HG02798 (cell line): ENCODE results near the gene KISS1R.
A peak's percentile ranks its signal among the peaks of the same experiment; 100 is the strongest.
"Not testable (repeated sequence)": the region's sequence is repeated elsewhere in the genome, so short reads cannot be mapped to it uniquely, and the experiment has no call there.

Source experiments
- ATAC-seq: cut with Tn5 transposase; IDR thresholded peaks from one replicate; pipeline ENCODE4 v1.9.1; 2021; ENCODE audit warnings: mild to moderate bottlenecking; ENCODE audit not compliant: unreplicated experiment, poor library complexity

The KISS1R gene

GRCh38 chr19:881385-882071 is 35.6 kb upstream of the KISS1R start:
- no peak for ATAC-seq

GRCh38 chr19:882871-883497 is 34.1 kb upstream of the KISS1R start:
- ATAC-seq: no peak

GRCh38 chr19:883661-884211 is 33.4 kb upstream of the KISS1R start:
- ATAC-seq: no peak

GRCh38 chr19:884420-885211 is 32.5 kb upstream of the KISS1R start:
- no peak for ATAC-seq

DNA sequence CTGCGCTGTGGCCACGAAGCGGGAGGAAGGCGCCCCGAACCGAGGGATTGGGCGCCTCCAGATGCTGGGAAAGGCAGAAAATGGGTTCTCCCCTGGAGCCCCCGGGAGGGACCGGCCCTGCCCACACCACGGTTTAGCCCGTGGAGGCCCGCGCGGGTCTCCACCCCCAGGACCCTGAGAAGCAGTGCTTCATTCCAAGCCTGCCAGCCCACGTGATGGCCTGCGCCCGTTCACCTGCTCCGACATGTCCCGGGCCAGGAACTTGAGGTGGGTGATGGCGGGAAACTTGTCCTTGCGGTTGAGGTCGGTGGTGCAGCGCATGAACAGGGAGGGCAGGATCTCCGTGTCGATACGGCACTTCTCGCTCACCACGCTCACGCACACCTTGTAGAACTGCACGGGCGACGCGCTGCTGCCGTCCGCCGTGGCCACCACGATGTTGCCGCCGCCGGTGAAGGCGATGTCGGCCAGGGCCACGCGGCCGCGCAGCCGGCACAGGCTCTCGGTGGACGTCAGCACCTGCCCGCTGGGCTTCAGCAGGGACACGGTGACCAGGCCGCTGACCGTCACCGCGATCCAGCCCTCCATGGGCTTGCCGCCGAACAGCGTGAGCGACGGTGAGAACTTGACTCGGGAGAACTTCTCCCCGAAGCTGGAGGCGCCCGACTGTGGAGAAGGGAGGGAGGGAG is 31.5 kb upstream of the KISS1R start:
- ATAC-seq: no peak

DNA sequence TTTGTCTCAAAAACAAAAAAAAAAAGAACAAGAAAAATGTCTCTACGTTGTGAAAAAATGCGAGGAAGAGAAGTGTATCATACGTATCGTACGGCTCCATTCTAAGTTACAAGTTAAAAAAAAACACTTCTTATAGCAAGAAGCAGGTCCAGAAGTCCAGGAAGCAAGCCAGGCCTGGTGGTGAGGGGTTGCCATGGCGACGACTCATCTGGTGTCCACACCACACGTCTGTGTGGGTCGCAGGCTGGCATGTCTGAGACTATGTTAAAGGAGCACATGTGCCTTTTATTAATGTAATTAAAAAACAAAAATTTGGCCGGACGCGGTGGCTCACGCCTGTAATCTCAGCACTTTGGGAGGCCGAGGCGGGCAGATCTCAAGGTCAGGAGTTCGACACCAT is 30.1 kb upstream of the KISS1R start:
- no peak for ATAC-seq

DNA sequence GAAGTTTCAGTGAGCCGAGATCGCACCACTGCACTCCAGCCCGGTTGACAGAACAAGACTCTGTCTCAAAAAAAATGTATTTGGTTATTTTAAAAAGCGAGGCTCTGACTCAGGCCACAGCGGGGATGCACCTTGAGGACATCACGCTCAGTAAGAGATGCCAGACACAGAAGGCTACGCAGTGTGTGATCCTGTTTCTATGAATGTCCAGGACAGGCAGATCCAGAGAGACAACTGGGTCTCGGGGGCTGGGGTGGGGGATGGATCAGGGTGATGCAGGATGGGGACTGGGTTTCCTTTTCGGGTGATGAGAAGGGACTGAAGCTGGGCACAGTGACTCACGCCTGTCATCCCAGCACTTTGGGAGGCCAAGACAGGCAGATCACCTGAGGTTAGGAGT is 29.5 kb upstream of the KISS1R start:
- ATAC-seq: no peak

- no peak for ATAC-seq
Measured at GRCh38 chr19:888581-889385, 28.4 kb upstream of the KISS1R start.

DNA sequence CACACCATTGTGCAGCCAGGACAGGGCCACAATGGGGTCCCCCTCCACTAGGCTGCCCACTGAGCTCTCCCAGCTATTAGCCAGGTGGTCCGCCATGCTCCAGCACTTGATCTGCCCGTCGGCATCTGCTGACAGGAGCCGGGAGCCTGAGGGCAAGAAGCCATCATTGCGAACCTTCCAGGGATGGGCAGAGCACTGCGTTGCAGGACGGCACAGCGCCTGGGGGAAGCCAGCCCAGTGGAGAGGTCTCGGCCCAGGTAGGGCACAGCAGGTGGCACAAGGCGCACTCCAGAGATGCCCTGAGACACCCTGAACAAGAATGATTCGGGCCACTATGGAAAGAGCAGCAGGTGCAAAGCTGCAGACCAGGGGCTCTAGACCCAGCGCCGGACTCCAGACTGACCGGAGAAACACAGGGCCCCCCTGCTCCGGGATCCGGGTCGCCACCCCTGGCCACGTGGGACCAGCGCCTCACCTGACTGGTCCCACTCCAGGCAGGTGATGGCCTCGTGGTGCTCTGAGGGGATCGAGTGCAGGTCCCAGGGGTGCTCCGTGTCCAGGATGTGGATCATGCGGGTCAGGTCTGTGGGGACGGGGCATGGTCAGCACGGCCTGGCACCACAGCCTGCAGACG is 27.4 kb upstream of the KISS1R start:
- no peak for ATAC-seq

GRCh38 chr19:890831-891230 is 26.3 kb upstream of the KISS1R start:
- ATAC-seq: no peak

DNA sequence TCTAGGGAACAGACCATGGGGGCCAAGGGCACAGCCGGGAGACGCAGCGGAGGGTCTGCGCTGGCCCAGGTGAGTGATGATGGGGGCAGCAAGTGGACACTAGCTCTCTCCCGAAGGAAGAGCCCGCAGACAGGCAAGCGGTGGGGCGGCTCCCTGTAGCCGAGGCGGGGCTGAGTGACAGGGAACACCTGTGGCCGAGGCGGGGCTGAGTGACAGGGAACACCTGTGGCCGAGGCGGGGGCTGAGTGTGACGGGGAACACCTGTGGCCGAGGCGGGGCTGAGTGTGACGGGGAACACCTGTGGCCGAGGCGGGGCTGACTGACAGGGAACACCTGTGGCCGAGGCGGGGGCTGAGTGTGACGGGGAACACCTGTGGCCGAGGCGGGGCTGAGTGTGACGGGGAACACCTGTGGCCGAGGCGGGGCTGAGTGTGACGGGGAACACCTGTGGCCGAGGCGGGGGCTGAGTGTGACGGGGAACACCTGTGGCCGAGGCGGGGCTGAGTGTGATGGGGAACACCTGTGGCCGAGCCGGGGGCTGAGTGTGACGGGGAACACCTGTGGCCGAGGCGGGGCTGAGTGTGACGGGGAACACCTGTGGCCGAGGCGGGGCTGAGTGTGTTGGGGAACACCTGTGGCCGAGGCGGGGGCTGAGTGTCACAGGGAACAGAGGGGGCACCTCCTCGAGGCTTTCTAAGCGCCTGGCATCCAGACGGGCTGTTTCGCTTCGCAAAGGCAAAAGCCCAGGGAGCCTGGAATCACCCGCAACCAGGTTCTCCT is 25.5 kb upstream of the KISS1R start:
- not testable (repeated sequence) for ATAC-seq

GRCh38 chr19:892243-892893 is 24.8 kb upstream of the KISS1R start:
- ATAC-seq: no peak

- peak; percentile 86 for ATAC-seq
Measured at GRCh38 chr19:892894-893689, 24.0 kb upstream of the KISS1R start, which contains the start of the genes MED16 and RNU6-9. MED16 (minus strand) TSS chr19:893187; CDS start chr19:891131, 2,056 bp downstream. RNU6-9 (plus strand) TSS chr19:893484.

DNA sequence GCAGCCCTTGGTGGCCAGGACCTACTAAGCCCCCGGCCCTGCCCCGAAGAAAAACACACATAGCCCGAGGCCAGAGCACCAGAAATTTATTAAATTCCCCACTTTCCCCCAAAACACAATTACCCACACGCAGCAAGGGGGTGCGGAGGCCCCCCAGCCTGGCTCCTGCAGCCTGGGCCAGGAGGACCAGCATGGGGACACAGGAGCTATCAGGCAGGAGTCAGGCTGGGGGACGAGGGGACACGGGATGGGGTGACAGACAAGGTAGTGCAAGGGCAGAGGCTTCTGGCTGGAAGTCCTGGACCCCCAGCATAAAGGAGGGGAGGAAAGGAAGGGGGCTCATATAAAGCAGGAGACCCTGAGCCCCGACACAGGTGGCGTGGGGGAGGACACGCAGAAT is 20.7 kb upstream of the KISS1R start:
- no peak for ATAC-seq

DNA sequence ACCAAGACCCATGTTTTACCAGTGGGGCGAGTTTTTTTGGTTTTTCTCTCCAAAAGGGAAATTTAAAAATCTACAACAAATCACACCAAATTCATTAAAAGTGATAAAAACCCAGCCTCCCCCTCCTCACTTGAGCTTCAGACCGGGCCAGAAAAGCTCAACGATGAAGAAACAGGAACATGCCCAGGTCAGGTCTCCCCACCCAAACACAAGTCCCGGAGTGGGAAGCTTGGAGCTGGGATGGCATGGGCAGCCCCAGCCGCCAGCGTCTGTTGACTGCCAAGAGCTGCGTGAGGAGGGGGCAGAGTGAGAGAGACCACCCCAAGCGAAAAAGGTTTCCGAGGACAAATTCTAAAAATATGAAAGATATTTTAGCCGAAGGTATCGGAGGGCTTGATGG is 20.1 kb upstream of the KISS1R start:
- ATAC-seq: no peak

DNA sequence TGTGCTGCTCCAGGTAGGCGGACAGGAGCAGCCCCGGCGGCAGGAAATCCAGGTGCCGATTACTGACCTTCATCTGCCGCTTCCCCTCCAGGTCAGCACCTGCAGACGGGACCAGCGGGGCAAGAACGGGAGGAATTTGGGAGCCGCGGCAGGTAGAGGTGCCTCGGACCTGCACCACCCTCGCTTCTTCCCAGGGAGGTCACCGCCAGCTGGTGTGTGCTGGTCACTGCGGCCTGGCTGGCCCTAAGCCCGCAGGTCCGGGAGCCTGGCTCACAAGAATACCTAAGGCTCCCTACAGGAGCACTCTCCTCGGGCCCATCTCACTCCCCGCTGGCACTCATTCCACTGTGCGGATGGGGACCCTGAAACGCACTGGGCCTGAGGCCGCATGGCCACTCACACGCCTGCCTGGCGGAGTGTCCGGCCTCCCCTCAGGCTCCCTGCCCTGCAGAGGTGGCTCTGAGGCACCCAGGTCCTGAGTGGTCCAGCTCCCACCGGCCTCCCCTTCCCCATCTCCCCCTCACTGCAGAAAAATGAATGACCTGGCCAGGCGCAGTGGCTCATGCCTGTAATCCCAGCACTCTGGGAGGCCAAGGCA is 19.6 kb upstream of the KISS1R start:
- ATAC-seq: no peak

GRCh38 chr19:898663-899062 is 18.5 kb upstream of the KISS1R start:
- ATAC-seq: no peak
